GM23338 (cell line): ENCODE measurements around the gene ZC3H13. TPM values are rescaled to one million over a fixed set of nuclear protein-coding genes. Genes with fewer than 3 reads are reported as not detected.

Experiments
- ATAC-seq: fragments of 200-7000 bp; cut with Tn5 transposase; 3 replicates; pipeline ENCODE4 v1.9.1; 2020
- DNase-seq: peaks from one replicate; pipeline ENCODE4 v3.0.0-alpha.2; 2015; ENCODE audit warnings: low spot score
- H2AFZ ChIP-seq: fragments of 200-600 bp; sonication (generic); 2 replicates; pipeline ENCODE4 v1.8.0; 2016; ENCODE audit warnings: antibody characterized with exemption, mild to moderate bottlenecking, moderate library complexity
- H3F3A ChIP-seq: fragments of 200-600 bp; sonication (generic); replicated peaks from 2 replicates; pipeline ENCODE4 v1.8.0; 2017; ENCODE audit warnings: antibody characterized with exemption, mixed run types, low read depth
- H3K27ac ChIP-seq: fragments of 200-600 bp; sonication (generic); 2 replicates; pipeline ENCODE4 v1.6.1; 2016; ENCODE audit warnings: low read depth
- H3K27me3 ChIP-seq: fragments of 200-600 bp; sonication (generic); 2 replicates; pipeline ENCODE4 v1.8.0; 2016; ENCODE audit warnings: mild to moderate bottlenecking, mixed run types, moderate library complexity; ENCODE audit not compliant: insufficient read depth
- H3K36me3 ChIP-seq: fragments of 200-600 bp; sonication (generic); 2 replicates; pipeline ENCODE4 v1.8.0; 2016; ENCODE audit warnings: mild to moderate bottlenecking; ENCODE audit not compliant: insufficient read depth
- H3K4me1 ChIP-seq: fragments of 200-600 bp; sonication (generic); 2 replicates; pipeline ENCODE4 v1.8.0; 2016; ENCODE audit warnings: mild to moderate bottlenecking, moderate library complexity; ENCODE audit not compliant: insufficient read depth
- H3K4me2 ChIP-seq: fragments of 200-600 bp; sonication (generic); 2 replicates; pipeline ENCODE4 v1.7.1; 2017; ENCODE audit warnings: mixed run types
- H3K4me3 ChIP-seq: fragments of 200-600 bp; sonication (generic); 2 replicates; pipeline ENCODE4 v1.6.1; 2016; ENCODE audit warnings: mixed run types
- H3K79me2 ChIP-seq: fragments of 200-600 bp; sonication (generic); replicated peaks from 2 replicates; pipeline ENCODE4 v1.8.0; 2017; ENCODE audit warnings: mild to moderate bottlenecking; ENCODE audit not compliant: insufficient read depth
- H3K9me2 ChIP-seq: fragments of 200-600 bp; sonication (generic); 2 replicates; pipeline ENCODE4 v1.8.0; 2017; ENCODE audit not compliant: insufficient read depth
- H4K20me1 ChIP-seq: fragments of 200-600 bp; sonication (generic); replicated peaks from 2 replicates; pipeline ENCODE4 v1.8.0; 2017; ENCODE audit warnings: mild to moderate bottlenecking; ENCODE audit not compliant: insufficient read depth
- H3K27ac Mint-ChIP-seq: 2 replicates; pipeline ENCODE4 v1.8.0; 2020; ENCODE audit warnings: inconsistent platforms, mild to moderate bottlenecking, moderate library complexity, mixed read lengths
- H3K27me3 Mint-ChIP-seq: 3 replicates; pipeline ENCODE4 v1.8.0; 2022; ENCODE audit warnings: low read depth, mild to moderate bottlenecking, moderate library complexity, mixed read lengths, inconsistent platforms; ENCODE audit not compliant: insufficient read depth, poor library complexity
- H3K36me3 Mint-ChIP-seq: 3 replicates; pipeline ENCODE4 v1.8.0; 2021; ENCODE audit warnings: low read depth, mild to moderate bottlenecking, inconsistent platforms, moderate library complexity, mixed read lengths
- H3K4me1 Mint-ChIP-seq: 3 replicates; pipeline ENCODE4 v1.8.0; 2020; ENCODE audit warnings: mild to moderate bottlenecking, inconsistent platforms, mixed read lengths
- H3K4me3 Mint-ChIP-seq: 3 replicates; pipeline ENCODE4 v1.8.0; 2021; ENCODE audit warnings: moderate library complexity, mild to moderate bottlenecking, inconsistent platforms, mixed read lengths
- H3K9me3 Mint-ChIP-seq: 3 replicates; pipeline ENCODE4 v1.8.0; 2020; ENCODE audit warnings: moderate library complexity, mild to moderate bottlenecking, inconsistent platforms, mixed read lengths
- CTCF ChIP-seq, 2 experiments: fragments of 200-600 bp in 1 of 2; sonication (generic) in 1 of 2; conservative IDR thresholded peaks; 2 replicates each; pipeline versions ENCODE4 v1.5.1 to v1.6.1; 2016 to 2017; ENCODE audit warnings: antibody characterized with exemption in 2 of 2, low read depth in 2 of 2, mild to moderate bottlenecking in 2 of 2, moderate library complexity in 1 of 2
- ETS1 ChIP-seq: IDR thresholded peaks from 2 replicates; pipeline ENCODE4 v1.6.1; 2016; ENCODE audit warnings: antibody characterized with exemption
- EZH2 ChIP-seq: fragments of 200-600 bp; sonication (generic); IDR thresholded peaks from one replicate; pipeline ENCODE4 v1.8.0; 2017; ENCODE audit warnings: antibody characterized with exemption, mild to moderate bottlenecking, low read depth; ENCODE audit not compliant: unreplicated experiment
- EZH2phosphoT487 ChIP-seq: fragments of 200-600 bp; sonication (generic); IDR thresholded peaks from one replicate; pipeline ENCODE4 v1.8.1; 2018; ENCODE audit warnings: antibody characterized with exemption; ENCODE audit not compliant: unreplicated experiment
- JUNB ChIP-seq: IDR thresholded peaks from one replicate; pipeline ENCODE4 v1.6.1; 2016; ENCODE audit warnings: antibody characterized with exemption; ENCODE audit not compliant: unreplicated experiment
- NANOG ChIP-seq: IDR thresholded peaks from 2 replicates; pipeline ENCODE4 v1.6.1; 2016; ENCODE audit warnings: antibody characterized with exemption, borderline replicate concordance
- POLR2AphosphoS5 ChIP-seq: IDR thresholded peaks from 2 replicates; pipeline ENCODE4 v1.6.1; 2016; ENCODE audit warnings: antibody characterized with exemption, low read depth
- REST ChIP-seq: IDR thresholded peaks from one replicate; pipeline ENCODE4 v1.6.1; 2018; ENCODE audit warnings: antibody characterized with exemption; ENCODE audit not compliant: unreplicated experiment
- ZNF114 ChIP-seq: fragments of 250-450 bp; sonication (Bioruptor Pico); IDR thresholded peaks from 2 replicates; pipeline ENCODE4 v1.5.0; 2020; ENCODE audit warnings: mild to moderate bottlenecking, moderate library complexity
- ZNF331 ChIP-seq: fragments of 250-450 bp; sonication (Bioruptor Pico); IDR thresholded peaks from 2 replicates; pipeline ENCODE4 v1.5.0; 2020; ENCODE audit warnings: low read depth, mild to moderate bottlenecking, moderate library complexity
- polyA plus RNA-seq: library from polyadenylated mRNA; unstranded; fragments of >200 nt; fragmentation: Nextera tagmentation; extraction: Ambion mirVana; gene quantifications from 2 replicates; pipeline ENCODE4 v1.2.1, GENCODE V29; 2016
- total RNA-seq: library from RNA; depleted of rRNA; stranded (reverse); fragments of >200 nt; shearing (Covaris generic); gene quantifications from 2 replicates; pipeline ENCODE4 v1.2.3, GENCODE V29; 2014

ZC3H13 gene
- total and polyA plus RNA-seq, 2 experiments from 2014 or later = 39.6 to 125 TPM

GRCh38 chr13:45940061-45940460, 112.5 kb downstream of the ZC3H13 start (continued):
- no peak for TF ChIP-seq REST
- TF ChIP-seq ETS1 = no peak

- Histone ChIP-seq H3K4me1 (no peaks in the 10 kb centered on the region), H3K4me3 (no peak overlapping the region), H3K79me2 (no peaks in the 10 kb centered on the region), H2AFZ (peak overlapping the region; percentile 11; the same call in 1 of the 2 replicates), H3F3A (no peaks in the 10 kb centered on the region), H3K27ac (no peak overlapping the region), H3K27me3 (no peaks in the 10 kb centered on the region), H3K9me2 (no peaks in the 10 kb centered on the region), H3K36me3 (no peaks in the 10 kb centered on the region), H3K4me2 (no peak overlapping the region), H4K20me1 (no peaks in the 10 kb centered on the region)
- peaks cover 17% of the 10 kb centered on the region for H3K27me3 Mint-ChIP-seq
- DNase-seq = no peak
- H3K36me3 Mint-ChIP-seq = no peaks in the 10 kb centered on the region
- ATAC-seq = no peak
- no peaks in the 10 kb centered on the region for H3K9me3 Mint-ChIP-seq
- no peaks in the 10 kb centered on the region for H3K4me1 Mint-ChIP-seq
- no peak overlapping the region for H3K4me3 Mint-ChIP-seq
- H3K27ac Mint-ChIP-seq = no peak overlapping the region
- TF ChIP-seq ETS1 = no peak
- no peak for TF ChIP-seq CTCF (conservative IDR thresholded peaks at IDR 0.05; ENCODE audit: low read depth in 2 of 2)
- TF ChIP-seq POLR2AphosphoS5 = no peak
- no peak for TF ChIP-seq NANOG
- no peak for TF ChIP-seq REST
- TF ChIP-seq EZH2phosphoT487 = no peak
- TF ChIP-seq EZH2 = no peak
- TF ChIP-seq ZNF114 (CRISPR knock-in tag) = no peak
- TF ChIP-seq ZNF331 (CRISPR knock-in tag) = no peak
- TF ChIP-seq JUNB = no peak
Measured at GRCh38 chr13:45936621-45937020, 115.9 kb downstream of the ZC3H13 start.
